HepG2 (cell line): ENCODE measurements around the gene DNAJC30. TPM values are rescaled to one million over a fixed set of nuclear protein-coding genes. Genes with fewer than 3 reads are reported as not detected.

Source experiments
- CREM ChIP-seq, 2 experiments: sonication (generic) in 1 of 2; formaldehyde crosslinking in 1 of 2; IDR thresholded peaks; 2 replicates each; pipeline versions ENCODE4 v1.4.0 to v1.6.1; 2016 to 2020; ENCODE audit warnings: antibody characterized with exemption in 1 of 2, mild to moderate bottlenecking in 1 of 2, missing genetic modification reagents in 1 of 2
- EEA1 ChIP-seq: sonication (generic); formaldehyde crosslinking; IDR thresholded peaks from 2 replicates; pipeline ENCODE4 v1.5.1; 2020; ENCODE audit warnings: mild to moderate bottlenecking, missing genetic modification reagents, borderline replicate concordance
- HOXA9 ChIP-seq: sonication (generic); formaldehyde crosslinking; IDR thresholded peaks from 2 replicates; pipeline ENCODE4 v1.8.1; 2022; ENCODE audit warnings: missing genetic modification reagents, mild to moderate bottlenecking, moderate library complexity, borderline replicate concordance
- KAT8 ChIP-seq: IDR thresholded peaks from 2 replicates; pipeline ENCODE4 v1.6.1; 2016; ENCODE audit warnings: missing genetic modification reagents, missing compliant biosample characterization
- KIAA2018 ChIP-seq: sonication (generic); formaldehyde crosslinking; IDR thresholded peaks from 2 replicates; pipeline ENCODE4 v1.5.0; 2020; ENCODE audit warnings: mild to moderate bottlenecking, missing genetic modification reagents, borderline replicate concordance
- MEF2D ChIP-seq: sonication (generic); formaldehyde crosslinking; IDR thresholded peaks from 2 replicates; pipeline ENCODE4 v1.5.1; 2020; ENCODE audit warnings: mild to moderate bottlenecking, missing genetic modification reagents
- NKX3-1 ChIP-seq: sonication (generic); formaldehyde crosslinking; IDR thresholded peaks from 2 replicates; pipeline ENCODE4 v1.5.0; 2020; ENCODE audit warnings: missing genetic modification reagents
- PITX1 ChIP-seq: sonication (generic); formaldehyde crosslinking; IDR thresholded peaks from 2 replicates; pipeline ENCODE4 v1.5.1; 2020; ENCODE audit warnings: mild to moderate bottlenecking, missing genetic modification reagents
- SOX6 ChIP-seq, 2 experiments: fragments of 450-650 bp in 1 of 2; sonication (generic) in 1 of 2; formaldehyde crosslinking in 1 of 2; IDR thresholded peaks; 2 replicates each; pipeline versions ENCODE4 v1.4.0 to v1.6.1; 2017 to 2020; ENCODE audit warnings: antibody characterized with exemption in 1 of 2, mild to moderate bottlenecking in 1 of 2, missing genetic modification reagents in 1 of 2
- ZNF280B ChIP-seq: sonication (generic); formaldehyde crosslinking; IDR thresholded peaks from 2 replicates; pipeline ENCODE4 v1.5.0; 2020; ENCODE audit warnings: missing genetic modification reagents, mild to moderate bottlenecking, borderline replicate concordance
- ZNF292 ChIP-seq: sonication (generic); formaldehyde crosslinking; IDR thresholded peaks from 2 replicates; pipeline ENCODE4 v1.8.1; 2022; ENCODE audit warnings: mild to moderate bottlenecking, low read depth, missing genetic modification reagents, borderline replicate concordance
- ZNF329 ChIP-seq: sonication (generic); formaldehyde crosslinking; IDR thresholded peaks from 2 replicates; pipeline ENCODE4 v1.9.0; 2021; ENCODE audit warnings: low read depth, mild to moderate bottlenecking, missing genetic modification reagents
- ZNF549 ChIP-seq: sonication (generic); formaldehyde crosslinking; IDR thresholded peaks from 2 replicates; pipeline ENCODE4 v1.5.0; 2020; ENCODE audit warnings: missing genetic modification reagents
- ZNF598 ChIP-seq: sonication (generic); formaldehyde crosslinking; IDR thresholded peaks from 2 replicates; pipeline ENCODE4 v1.5.1; 2020; ENCODE audit warnings: mild to moderate bottlenecking, missing genetic modification reagents, borderline replicate concordance
- ZNF776 ChIP-seq: sonication (generic); formaldehyde crosslinking; IDR thresholded peaks from 2 replicates; pipeline ENCODE4 v1.4.0; 2020; ENCODE audit warnings: mild to moderate bottlenecking, missing genetic modification reagents
- ZNF782 ChIP-seq: sonication (generic); formaldehyde crosslinking; IDR thresholded peaks from 2 replicates; pipeline ENCODE4 v1.4.0; 2020; ENCODE audit warnings: missing genetic modification reagents, mild to moderate bottlenecking, borderline replicate concordance
- polyA plus RNA-seq, 8 experiments: library from polyadenylated mRNA; depleted of rRNA in 3 of 8; stranded (reverse) in 7 of 8; unstranded in 1 of 8; fragments of >200 nt; fragmentation: Illumina TruSeq in 4 of 8; extraction: Trizol in 4 of 8; gene quantifications; 2 replicates each; pipeline versions ENCODE4 v1.2.1 to v1.2.3, GENCODE V29; 2011 to 2016; ENCODE audit warnings: low read depth in 4 of 8, missing spikeins in 1 of 8, mixed read lengths in 1 of 8; ENCODE audit not compliant: insufficient read depth in 1 of 8
- total RNA-seq, 5 experiments: library from RNA; depleted of rRNA; stranded (reverse); fragments of >200 nt; fragmentation: Illumina TruSeq; extraction: Trizol; gene quantifications; 2 replicates each; pipeline ENCODE4 v1.2.3, GENCODE V29; 2016; ENCODE audit warnings: low read depth in 1 of 5
- TF ChIP-seq, protein P1 (sequence below): sonication (generic); formaldehyde crosslinking; IDR thresholded peaks from 2 replicates; pipeline ENCODE4 v1.9.0; 2021; ENCODE audit warnings: missing genetic modification reagents, mild to moderate bottlenecking, borderline replicate concordance

DNAJC30 gene
- total and polyA plus RNA-seq, 2 of the 13 experiments (the other 11 are each of a cell fraction or from before 2014, with no cell fraction given): 3.3 to 3.8 TPM

DNA sequence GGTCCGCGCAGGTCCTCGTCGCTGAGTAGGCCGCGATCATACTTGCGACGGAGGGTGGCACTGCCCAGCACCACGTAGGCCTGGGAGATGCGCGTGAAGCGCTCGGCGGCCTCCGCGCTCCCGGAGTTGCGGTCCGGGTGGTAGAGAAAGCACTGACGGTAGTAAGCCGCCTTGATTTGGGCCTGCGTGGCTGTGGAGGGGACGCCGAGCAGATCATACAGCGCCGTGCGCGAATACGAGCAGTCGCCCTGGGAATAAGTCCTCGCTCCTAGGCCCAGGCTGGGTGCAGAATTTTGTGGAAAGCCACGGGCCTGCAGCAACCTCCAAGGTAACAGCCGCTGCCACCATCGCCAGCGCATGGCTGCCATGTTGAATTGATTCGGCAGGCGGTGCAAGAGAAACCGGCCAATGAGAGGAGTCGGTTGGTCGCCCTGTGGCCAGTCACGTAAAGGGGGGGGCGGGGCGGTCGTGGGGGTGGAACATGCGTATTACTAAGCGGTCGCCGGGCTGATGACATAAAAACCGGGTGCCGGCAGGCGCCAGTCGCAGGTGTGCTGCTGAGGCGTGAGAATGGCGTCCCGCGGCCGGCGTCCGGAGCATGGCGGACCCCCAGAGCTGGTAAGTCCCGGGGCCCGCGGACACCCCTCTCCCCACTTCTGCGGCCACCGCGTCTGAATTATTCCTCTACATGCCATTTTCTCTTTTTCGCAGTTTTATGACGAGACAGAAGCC lies at the start of gene DNAJC30, which contains the start of gene BUD23 (continued):
- TF ChIP-seq KIAA2018 (CRISPR knock-in tag) (no peak), NKX3-1 (no peak), KAT8 (CRISPR knock-in tag) (peak; percentile 95), ZNF776 (CRISPR knock-in tag) (peak; percentile 80; the same call in 1 of the 2 replicates), HOXA9 (CRISPR knock-in tag) (no peak), ZNF549 (CRISPR knock-in tag) (no peak), MEF2D (CRISPR knock-in tag) (no peak), SOX6 (IDR thresholded peaks at IDR 0.05) (no peak), SOX6 (CRISPR knock-in tag; IDR thresholded peaks at IDR 0.05) (no peak; the same call in 1 of the 2 replicates), ZNF329 (CRISPR knock-in tag) (peak; percentile 11; the same call in 1 of the 2 replicates), ZNF292 (CRISPR knock-in tag) (no peak), ZNF598 (CRISPR knock-in tag) (no peak), EEA1 (CRISPR knock-in tag) (no peak), PITX1 (CRISPR knock-in tag) (0 out of 2 replicates have a peak, but pooled peaks have one; percentile 31), CREM (IDR thresholded peaks at IDR 0.05) (peak; percentile 98), CREM (CRISPR knock-in tag; IDR thresholded peaks at IDR 0.05) (peak; percentile 56; the same call in 1 of the 2 replicates), ZNF280B (peak; percentile 79), ZNF782 (no peak; the same call in 1 of the 2 replicates)
- TF ChIP-seq, protein P1, sequence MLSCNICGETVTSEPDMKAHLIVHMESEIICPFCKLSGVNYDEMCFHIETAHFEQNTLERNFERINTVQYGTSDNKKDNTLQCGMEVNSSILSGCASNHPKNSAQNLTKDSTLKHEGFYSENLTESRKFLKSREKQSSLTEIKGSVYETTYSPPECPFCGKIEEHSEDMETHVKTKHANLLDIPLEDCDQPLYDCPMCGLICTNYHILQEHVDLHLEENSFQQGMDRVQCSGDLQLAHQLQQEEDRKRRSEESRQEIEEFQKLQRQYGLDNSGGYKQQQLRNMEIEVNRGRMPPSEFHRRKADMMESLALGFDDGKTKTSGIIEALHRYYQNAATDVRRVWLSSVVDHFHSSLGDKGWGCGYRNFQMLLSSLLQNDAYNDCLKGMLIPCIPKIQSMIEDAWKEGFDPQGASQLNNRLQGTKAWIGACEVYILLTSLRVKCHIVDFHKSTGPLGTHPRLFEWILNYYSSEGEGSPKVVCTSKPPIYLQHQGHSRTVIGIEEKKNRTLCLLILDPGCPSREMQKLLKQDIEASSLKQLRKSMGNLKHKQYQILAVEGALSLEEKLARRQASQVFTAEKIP (CRISPR knock-in tag): no peak
